M059J (cell line): ENCODE measurements around the gene NECAB2. TPM values are rescaled to one million over a fixed set of nuclear protein-coding genes. Genes with fewer than 3 reads are reported as not detected.

Source experiments
- DNase-seq: peaks from one replicate; pipeline ENCODE4 v3.0.0-alpha.2; 2012; ENCODE audit warnings: low read depth
- total RNA-seq: library from RNA; depleted of rRNA; stranded (reverse); fragments of >200 nt; shearing (Covaris generic); gene quantifications from 2 replicates; pipeline ENCODE4 v1.2.3, GENCODE V29; 2014

NECAB2 gene
- total RNA-seq, 1 experiment from 2014 or later = not detected

GRCh38 chr16:83967091-83967490, 953 bp upstream of the NECAB2 start:
- no peak for DNase-seq

DNA sequence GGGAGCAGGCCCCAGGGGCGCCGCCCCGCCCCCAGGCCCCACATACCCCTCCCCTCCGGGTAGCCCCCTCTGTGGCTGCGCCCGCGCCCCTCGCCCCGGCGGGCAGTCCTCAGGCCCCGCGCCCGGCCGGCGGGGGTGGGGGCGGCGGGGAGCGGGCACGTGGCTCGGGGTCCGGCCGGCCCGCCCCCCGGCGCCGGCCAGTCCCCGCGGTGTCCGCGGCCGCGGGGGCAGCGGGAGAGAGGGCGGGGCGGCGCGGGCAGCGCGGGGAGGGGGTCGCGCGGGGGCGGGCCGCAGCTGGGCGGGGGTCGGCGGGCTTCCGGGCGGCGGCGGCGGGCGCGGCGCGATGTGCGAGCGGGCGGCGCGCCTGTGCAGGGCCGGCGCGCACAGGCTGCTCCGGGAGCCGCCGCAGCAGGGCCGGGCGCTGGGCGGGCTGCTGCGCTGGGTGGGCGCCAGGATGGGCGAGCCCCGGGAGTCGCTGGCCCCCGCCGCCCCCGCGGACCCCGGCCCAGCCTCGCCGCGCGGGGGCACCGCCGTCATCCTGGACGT, 335 bp downstream of the NECAB2 start:
- no peak for DNase-seq

DNA sequence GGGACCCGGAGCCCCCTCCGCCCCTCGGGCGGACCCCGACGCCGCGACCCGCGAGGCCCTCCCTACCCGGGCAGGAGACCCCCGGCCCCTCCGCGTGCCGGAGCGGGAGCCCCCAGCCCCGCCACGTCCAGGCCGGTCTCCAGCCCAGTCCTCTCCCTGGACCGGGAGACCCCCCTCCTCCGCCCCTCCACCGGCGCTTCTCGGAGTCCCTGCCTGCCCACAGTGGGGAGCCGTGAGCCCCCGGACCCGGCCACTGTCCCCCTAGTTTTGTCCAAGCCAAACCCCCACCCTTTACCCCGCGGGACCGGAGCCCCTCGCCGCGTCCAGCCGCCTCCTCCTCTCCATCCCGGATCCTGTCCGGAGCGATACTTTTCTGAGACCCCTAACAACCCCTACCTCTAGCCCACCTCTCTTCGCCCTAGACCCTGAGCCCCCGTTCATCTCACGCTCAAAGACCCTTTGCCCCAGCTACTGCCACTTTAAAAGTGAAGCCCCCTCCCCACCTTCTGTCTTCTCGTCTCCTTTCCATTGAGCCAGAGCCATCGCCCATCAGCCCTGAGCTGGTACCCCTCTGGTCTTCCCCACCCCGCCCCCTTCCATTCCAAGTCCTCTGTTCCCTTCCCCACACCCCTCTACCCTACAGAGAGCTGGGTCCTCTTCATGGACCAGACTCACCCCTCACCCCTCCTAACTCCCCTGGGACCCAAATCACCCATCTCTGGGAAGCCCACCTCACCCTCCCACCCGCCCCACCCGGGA, 1.0 kb downstream of the NECAB2 start:
- DNase-seq = no peak

GRCh38 chr16:83969771-83970429, 1.9 kb downstream of the NECAB2 start:
- no peak for DNase-seq

DNA sequence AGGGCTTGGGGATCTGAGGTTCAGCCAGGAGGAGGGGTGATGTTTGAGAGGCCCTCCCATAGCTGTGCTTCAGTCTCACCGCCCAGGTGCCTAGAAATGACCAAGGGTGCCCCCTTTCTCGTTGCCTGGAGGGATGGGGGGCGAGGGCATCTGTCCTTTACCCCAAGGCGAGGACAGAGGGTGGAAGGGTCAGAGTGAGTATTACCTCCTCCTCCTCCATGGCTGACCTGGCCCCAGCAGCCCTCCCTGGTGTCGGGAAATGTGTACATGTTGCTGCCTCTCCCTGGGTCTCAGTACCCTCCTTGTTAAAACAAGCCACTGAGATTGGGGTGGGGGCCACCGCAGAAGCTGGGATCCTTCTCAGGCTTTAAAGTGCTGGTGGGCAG, 2.4 kb downstream of the NECAB2 start:
- DNase-seq = no peak

- DNase-seq = no peak
Observed at GRCh38 chr16:83971165-83972130, 3.4 kb downstream of the NECAB2 start.

- no peak for DNase-seq
Observed at GRCh38 chr16:83972256-83973008, 4.4 kb downstream of the NECAB2 start.

- DNase-seq = no peak
Observed at GRCh38 chr16:83973077-83973476, 5.0 kb downstream of the NECAB2 start.

DNA sequence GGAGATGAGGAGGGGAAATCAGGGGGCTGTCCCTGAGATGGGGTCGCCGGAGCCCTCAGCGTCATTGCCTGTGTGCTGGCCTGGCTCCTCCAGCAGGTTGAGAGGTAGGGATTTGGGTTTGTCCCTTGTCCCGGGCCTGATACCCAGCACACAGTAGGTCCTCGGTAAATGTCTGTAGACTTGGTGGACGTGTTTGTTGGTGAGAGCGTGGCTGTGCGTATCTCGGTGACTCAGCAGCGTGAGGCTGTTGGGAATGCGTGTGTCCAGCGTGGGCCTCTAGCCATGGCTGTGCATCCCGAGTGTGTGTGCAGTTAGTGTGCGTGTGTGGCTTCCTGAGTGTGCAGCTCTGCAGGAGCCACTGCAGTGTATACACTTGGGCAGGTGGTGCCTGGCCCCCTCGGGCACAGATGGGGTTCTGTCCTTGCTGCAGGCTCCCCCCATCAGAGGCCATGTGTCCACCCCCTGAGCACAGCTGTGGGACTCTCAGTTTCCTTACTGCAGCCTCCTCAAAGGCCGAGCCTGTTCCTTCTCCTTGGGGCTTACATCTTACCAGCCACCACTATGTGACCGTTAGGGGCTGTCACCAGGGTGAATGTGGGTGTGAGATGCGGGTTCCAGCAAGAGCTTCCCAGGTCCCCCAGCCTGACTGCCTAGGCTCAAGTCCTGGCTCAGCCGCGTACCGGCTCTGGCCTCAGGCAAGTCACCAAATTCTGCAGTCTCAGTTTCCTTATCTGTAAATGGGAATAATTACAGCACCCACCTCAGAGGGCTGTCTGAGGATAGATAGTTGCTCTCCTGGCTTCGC, 5.7 kb downstream of the NECAB2 start:
- no peak for DNase-seq

DNA sequence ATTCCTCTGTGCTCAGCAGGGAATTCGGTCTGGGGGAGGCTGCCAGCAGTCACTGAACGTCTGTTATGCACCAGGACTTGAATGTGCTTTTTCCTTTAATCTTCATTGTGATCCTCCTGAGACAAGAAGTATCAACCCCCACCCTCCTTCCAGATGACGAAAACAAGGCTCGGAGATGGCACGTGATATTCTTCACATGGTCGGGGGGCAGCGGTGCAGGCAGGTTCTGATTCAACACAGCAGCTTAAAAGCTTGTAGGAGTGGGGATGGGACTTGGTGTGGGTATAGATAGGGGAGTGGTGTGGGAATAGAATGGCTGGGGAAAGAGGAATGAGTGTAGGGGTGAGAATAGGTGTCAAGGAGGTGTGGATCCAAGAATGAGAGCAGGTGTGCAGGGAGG, 6.4 kb downstream of the NECAB2 start:
- DNase-seq = no peak

GRCh38 chr16:83975590-83976260, 7.7 kb downstream of the NECAB2 start:
- DNase-seq = no peak

- no peak for DNase-seq
Observed at GRCh38 chr16:83977056-83977815, 9.2 kb downstream of the NECAB2 start.

DNA sequence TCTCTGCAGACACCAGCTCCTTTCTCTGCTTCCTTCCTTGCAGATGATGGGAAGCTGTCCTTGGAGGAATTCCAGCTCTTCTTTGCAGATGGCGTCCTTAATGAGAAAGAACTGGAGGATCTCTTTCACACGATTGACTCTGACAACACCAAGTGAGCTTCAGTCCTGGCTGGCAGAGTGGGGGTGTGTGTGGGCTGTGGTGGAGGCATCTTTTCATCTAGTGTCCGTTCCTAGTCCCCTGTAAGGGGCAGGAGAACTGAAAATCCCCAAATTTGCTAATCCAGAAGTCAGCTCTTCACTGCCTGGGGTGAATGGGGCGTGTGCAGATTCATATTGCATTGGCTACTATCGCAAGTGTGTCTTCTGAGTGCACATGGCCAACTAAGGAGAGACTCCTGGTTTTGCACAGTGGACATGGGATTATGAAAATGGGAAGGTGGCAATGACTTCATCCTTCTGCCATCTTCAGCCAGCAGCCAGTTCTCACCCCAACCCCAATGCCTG, 10.4 kb downstream of the NECAB2 start:
- DNase-seq = no peak

DNA sequence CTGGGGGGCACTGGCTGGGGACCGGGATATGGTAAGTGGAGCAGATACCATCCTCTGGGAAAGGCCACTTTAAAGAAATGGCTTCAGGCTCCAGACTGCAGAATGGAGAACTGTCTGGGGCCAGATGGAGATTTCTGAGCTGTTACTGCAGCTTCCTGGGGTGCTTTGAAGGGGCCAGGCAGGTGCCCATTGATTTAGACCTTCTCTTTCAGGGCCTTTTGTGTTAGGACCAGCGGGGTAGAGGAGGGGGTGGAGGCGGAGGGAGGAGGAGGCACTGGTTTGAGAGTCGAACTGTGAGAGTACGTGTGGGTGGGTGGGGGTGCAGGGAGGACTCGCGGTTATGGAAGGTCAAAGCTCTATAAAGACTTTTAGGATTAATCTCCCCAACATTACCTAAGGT, 11.4 kb downstream of the NECAB2 start:
- DNase-seq = no peak

DNA sequence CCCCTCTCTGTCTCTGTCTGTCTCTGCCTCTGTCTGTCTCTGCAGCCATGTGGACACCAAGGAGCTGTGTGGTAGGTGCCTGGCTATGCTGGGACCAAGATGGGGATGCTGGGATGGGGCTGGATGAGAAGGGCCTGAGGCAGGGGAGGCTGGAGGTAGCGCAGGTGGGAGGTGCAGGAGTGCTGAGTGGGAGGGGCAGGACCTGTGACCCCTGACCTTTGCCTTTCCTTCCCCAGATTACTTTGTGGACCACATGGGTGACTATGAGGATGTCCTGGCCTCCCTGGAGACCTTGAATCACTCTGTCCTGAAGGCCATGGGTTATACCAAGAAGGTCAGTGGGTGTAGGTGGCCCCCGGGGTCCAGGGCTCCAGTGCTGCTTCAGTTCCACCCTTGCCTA, 12.8 kb downstream of the NECAB2 start:
- DNase-seq = no peak

DNA sequence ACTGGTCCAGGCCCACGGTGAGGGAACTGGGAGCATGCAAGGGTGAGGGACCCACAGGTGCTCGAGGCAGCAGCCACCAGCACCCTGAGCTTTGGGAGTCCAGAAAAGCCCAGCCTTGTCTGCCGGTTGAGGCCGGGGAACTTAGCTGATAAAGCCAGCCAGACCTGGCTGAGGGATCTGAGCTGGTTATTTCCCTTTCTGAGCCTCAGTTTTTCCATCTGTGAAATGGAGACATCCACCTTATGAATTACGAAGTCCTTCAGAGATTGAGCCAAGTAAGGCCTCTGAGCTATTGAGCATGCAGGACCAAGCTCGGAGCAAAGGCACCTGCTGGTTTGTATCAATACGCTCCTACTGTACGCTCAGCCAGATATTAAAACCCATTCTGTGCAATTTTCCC, 13.8 kb downstream of the NECAB2 start:
- no peak for DNase-seq

- DNase-seq = no peak
Observed at GRCh38 chr16:83983491-83983890, 15.4 kb downstream of the NECAB2 start.

- peak; percentile 19 for DNase-seq
Observed at GRCh38 chr16:83989300-83989699, 21.3 kb downstream of the NECAB2 start.

GRCh38 chr16:83990492-83990891, 22.4 kb downstream of the NECAB2 start:
- no peak for DNase-seq
